Liver (tissue), 3 donors: Measurements from ENCODE around the gene CBFA2T3.

Experiments used
- ATF3 ChIP-seq: IDR thresholded peaks from 2 replicates; pipeline ENCODE4 v1.6.1; 2016; ENCODE audit warnings: antibody characterized with exemption
- CTCF ChIP-seq: fragments of 150-350 bp; IDR thresholded peaks from 2 replicates; pipeline ENCODE4 v1.5.1; 2017; ENCODE audit warnings: improper control_type of control experiment, low read depth, low read length; ENCODE audit not compliant: missing input control
- donor health status: healthy.
- donor health status: healthy.

DNA sequence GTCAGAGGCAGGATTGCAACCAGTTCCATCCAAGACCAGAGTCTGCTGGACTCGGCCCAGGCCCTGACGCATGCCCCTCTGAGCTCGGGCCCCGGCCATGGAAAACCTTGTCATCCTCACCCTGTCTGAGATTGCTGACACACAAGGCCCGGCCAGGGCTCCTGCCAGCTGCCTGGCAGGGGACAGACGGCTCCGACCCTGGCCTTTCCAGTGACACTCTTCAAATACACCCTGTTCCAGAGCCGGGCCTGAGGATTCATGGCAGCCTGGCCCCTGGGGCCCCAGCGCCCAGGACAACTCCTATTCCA is 107.4 kb downstream of the CBFA2T3 start:
- no peak for TF ChIP-seq CTCF
- TF ChIP-seq ATF3, result no peak
